Smooth muscle cell (in vitro differentiated cells): ENCODE results near the gene MIR17HG. TPM values are rescaled to one million over a fixed set of nuclear protein-coding genes. Genes with fewer than 3 reads are reported as not detected.

Experiments used
- DNase-seq: peaks from one replicate; lab custom pipeline; 2025; ENCODE audit not compliant: unreplicated experiment; lab: John Stamatoyannopoulos, UW
- H2AFZ ChIP-seq: fragments of 200-600 bp; sonication (generic); 2 replicates; pipeline ENCODE4 v1.6.0; 2016; ENCODE audit warnings: antibody characterized with exemption, low read depth, mild to moderate bottlenecking
- H3F3A ChIP-seq: fragments of 200-600 bp; sonication (generic); 2 replicates; pipeline ENCODE4 v1.6.0; 2017; ENCODE audit warnings: antibody characterized with exemption, low read depth
- H3K27ac ChIP-seq: fragments of 200-600 bp; sonication (generic); 2 replicates; pipeline ENCODE4 v1.5.1; 2016; ENCODE audit warnings: low read depth, mild to moderate bottlenecking
- H3K27me3 ChIP-seq: fragments of 200-600 bp; sonication (generic); 2 replicates; pipeline ENCODE4 v1.6.1; 2016; ENCODE audit warnings: low read depth, mild to moderate bottlenecking
- H3K36me3 ChIP-seq: fragments of 200-600 bp; sonication (generic); 2 replicates; pipeline ENCODE4 v1.5.1; 2016; ENCODE audit warnings: low read depth
- H3K4me1 ChIP-seq: fragments of 200-600 bp; sonication (generic); 2 replicates; pipeline ENCODE4 v1.5.1; 2016; ENCODE audit warnings: low read depth
- H3K4me2 ChIP-seq: fragments of 200-600 bp; sonication (generic); 2 replicates; pipeline ENCODE4 v1.6.0; 2016; ENCODE audit warnings: mild to moderate bottlenecking
- H3K4me3 ChIP-seq: fragments of 200-600 bp; sonication (generic); 2 replicates; pipeline ENCODE4 v1.5.1; 2016; ENCODE audit warnings: mild to moderate bottlenecking
- H3K79me2 ChIP-seq: fragments of 200-600 bp; sonication (generic); 2 replicates; pipeline ENCODE4 v1.6.0; 2016; ENCODE audit warnings: low read depth, mild to moderate bottlenecking
- H3K9ac ChIP-seq: fragments of 200-600 bp; sonication (generic); 2 replicates; pipeline ENCODE4 v1.6.0; 2016; ENCODE audit warnings: low read depth
- H3K9me3 ChIP-seq: fragments of 200-600 bp; sonication (generic); replicated peaks from 2 replicates; pipeline ENCODE4 v1.5.1; 2016; ENCODE audit warnings: low read depth
- H4K20me1 ChIP-seq: fragments of 200-600 bp; sonication (generic); 2 replicates; pipeline ENCODE4 v1.6.0; 2016; ENCODE audit warnings: low read depth
- WGBS: methylation state at CpG from one replicate; pipeline ENCODE4 v1.1.7; 2016; ENCODE audit warnings: low lambda C conversion rate; 5-methylcytosine and 5-hydroxymethylcytosine counted together
- polyA plus RNA-seq: library from polyadenylated mRNA; unstranded; fragments of >200 nt; fragmentation: Nextera tagmentation; extraction: Ambion mirVana; gene quantifications from 2 replicates; pipeline ENCODE4 v1.2.1, GENCODE V29; 2016
- total RNA-seq: library from RNA; depleted of rRNA; stranded (reverse); fragments of >200 nt; gene quantifications from 2 replicates; pipeline ENCODE4 v1.2.3, GENCODE V29; 2014
- TF ChIP-seq, protein P1 (sequence below): fragments of 200-600 bp; sonication (generic); IDR thresholded peaks from 2 replicates; pipeline ENCODE4 v1.5.1; 2017; ENCODE audit warnings: borderline replicate concordance, mild to moderate bottlenecking, antibody characterized with exemption; ENCODE audit not compliant: insufficient read depth, poor library complexity, severe bottlenecking

The MIR17HG gene
- total and polyA plus RNA-seq, 2 experiments from 2014 or later: 0.07 to 0.54 TPM

DNA sequence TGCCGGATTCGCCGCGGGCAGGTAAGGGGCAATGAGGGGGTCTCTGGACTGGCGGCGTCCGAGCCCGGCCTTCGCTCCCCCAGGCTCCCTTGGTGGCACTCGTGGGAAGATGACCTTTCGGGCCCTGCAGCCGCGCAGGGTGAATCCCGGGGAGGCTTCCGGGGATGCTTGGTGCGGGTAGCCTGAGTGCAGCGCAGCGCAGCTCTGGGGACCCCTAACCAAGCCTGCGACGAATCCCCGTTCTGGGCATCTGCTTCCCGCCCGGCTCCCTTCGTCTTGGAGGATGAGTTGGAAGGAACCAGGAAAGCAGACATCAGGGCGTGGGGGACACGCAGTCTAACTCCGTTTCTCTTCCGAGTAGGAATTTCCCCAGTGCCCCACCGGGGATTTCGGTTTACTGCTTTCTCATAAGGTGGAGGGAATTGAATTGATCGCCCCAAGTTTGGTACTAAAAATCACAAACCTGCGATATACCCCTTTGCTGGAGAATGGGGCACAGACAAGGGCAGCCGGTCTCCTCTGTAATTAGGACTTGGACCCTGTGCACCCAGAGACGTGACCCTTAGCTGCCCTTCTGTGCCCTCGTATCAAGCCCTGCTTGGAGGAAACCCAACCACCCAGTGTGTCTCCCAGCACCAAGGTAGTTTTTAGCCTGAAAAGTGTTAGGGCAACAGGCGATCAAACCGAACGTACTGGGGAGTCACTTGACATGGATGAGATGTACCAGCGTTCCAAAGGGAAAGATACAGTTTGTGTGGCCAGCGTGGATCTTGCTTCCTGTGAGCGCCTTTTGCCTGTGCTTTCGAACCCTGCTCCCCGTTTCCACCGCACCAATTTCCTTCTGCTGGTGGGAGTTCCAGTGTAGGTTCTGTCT, 51.9 kb downstream of the MIR17HG start:
- H3K4me3 ChIP-seq: peak overlapping the region; percentile 64
- H3K4me1 ChIP-seq: peaks cover 4% of the 10 kb centered on the region
- TF ChIP-seq, protein P1, sequence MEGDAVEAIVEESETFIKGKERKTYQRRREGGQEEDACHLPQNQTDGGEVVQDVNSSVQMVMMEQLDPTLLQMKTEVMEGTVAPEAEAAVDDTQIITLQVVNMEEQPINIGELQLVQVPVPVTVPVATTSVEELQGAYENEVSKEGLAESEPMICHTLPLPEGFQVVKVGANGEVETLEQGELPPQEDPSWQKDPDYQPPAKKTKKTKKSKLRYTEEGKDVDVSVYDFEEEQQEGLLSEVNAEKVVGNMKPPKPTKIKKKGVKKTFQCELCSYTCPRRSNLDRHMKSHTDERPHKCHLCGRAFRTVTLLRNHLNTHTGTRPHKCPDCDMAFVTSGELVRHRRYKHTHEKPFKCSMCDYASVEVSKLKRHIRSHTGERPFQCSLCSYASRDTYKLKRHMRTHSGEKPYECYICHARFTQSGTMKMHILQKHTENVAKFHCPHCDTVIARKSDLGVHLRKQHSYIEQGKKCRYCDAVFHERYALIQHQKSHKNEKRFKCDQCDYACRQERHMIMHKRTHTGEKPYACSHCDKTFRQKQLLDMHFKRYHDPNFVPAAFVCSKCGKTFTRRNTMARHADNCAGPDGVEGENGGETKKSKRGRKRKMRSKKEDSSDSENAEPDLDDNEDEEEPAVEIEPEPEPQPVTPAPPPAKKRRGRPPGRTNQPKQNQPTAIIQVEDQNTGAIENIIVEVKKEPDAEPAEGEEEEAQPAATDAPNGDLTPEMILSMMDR: no peak
- H3F3A ChIP-seq: no peaks in the 10 kb centered on the region
- no peaks in the 10 kb centered on the region for H3K79me2 ChIP-seq
- no peak overlapping the region for H3K9ac ChIP-seq
- no peaks in the 10 kb centered on the region for H4K20me1 ChIP-seq
- H3K27me3 ChIP-seq: peaks cover 88% of the 10 kb centered on the region
- H3K36me3 ChIP-seq: no peaks in the 10 kb centered on the region
- no peak for DNase-seq
- no peaks in the 10 kb centered on the region for H3K9me3 ChIP-seq
- WGBS: 37% methylated on average over 44 of the region's 44 CpGs
- H2AFZ ChIP-seq: peak overlapping the region; percentile 78
- H3K27ac ChIP-seq: no peak overlapping the region
- H3K4me2 ChIP-seq: peak overlapping the region; percentile 91

DNA sequence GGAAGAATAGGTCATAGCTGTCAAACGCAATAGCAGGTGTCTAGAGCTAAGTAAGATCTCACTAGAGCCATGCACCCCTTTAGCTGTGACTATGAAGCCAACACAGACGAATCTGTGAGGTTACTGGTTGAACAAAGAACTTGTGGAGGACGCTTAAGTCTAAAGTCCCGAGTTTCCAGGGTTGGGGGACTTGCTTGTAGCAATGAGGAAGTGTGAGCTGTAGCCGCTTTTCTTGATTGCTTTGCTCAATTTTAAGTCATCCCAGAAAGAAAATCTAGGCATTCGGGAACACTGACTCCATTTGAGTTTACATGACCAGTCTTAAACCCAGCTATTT, 52.5 kb downstream of the MIR17HG start:
- H3K27me3 ChIP-seq: peaks cover 82% of the 10 kb centered on the region
- no peak overlapping the region for H2AFZ ChIP-seq
- H3K4me3 ChIP-seq: no peak overlapping the region
- H3K4me2 ChIP-seq: no peak overlapping the region
- WGBS: 79% methylated on average over 6 of the region's 6 CpGs
- no peak overlapping the region for H3K27ac ChIP-seq
- H3K36me3 ChIP-seq: no peaks in the 10 kb centered on the region
- H3K4me1 ChIP-seq: peaks cover 4% of the 10 kb centered on the region
- TF ChIP-seq, protein P1: no peak
- no peaks in the 10 kb centered on the region for H4K20me1 ChIP-seq
- no peak for DNase-seq
- H3K79me2 ChIP-seq: no peaks in the 10 kb centered on the region
- no peaks in the 10 kb centered on the region for H3F3A ChIP-seq
- H3K9me3 ChIP-seq: no peaks in the 10 kb centered on the region
- no peak overlapping the region for H3K9ac ChIP-seq

DNA sequence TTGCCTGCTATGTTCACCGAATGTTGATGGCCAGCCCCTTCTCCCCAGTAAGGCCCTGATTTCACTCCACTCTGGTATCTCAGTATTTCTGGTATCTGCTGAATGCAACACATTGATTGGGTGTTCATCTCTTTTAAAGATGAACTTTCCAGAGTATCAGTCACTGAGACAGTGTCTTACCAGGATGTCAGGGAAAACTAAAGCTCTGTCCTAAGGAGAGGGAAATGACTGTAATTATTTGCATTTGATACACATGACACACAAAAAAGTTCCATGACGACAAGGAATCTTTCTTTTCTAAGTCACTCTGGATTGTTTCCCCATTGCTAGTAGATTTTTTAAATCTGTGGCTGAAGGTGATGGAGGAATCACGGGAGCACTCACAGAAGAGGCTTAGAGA, 53.2 kb downstream of the MIR17HG start:
- TF ChIP-seq, protein P1: no peak
- H3K9me3 ChIP-seq: no peaks in the 10 kb centered on the region
- H3K4me2 ChIP-seq: no peak overlapping the region
- no peak overlapping the region for H3K27ac ChIP-seq
- no peak overlapping the region for H3K4me3 ChIP-seq
- WGBS: 87% methylated on average over 3 of the region's 3 CpGs
- H3K79me2 ChIP-seq: no peaks in the 10 kb centered on the region
- no peak overlapping the region for H3K9ac ChIP-seq
- H3F3A ChIP-seq: no peaks in the 10 kb centered on the region
- H3K36me3 ChIP-seq: no peaks in the 10 kb centered on the region
- H3K27me3 ChIP-seq: peaks cover 77% of the 10 kb centered on the region
- H2AFZ ChIP-seq: no peak overlapping the region
- peaks cover 4% of the 10 kb centered on the region for H3K4me1 ChIP-seq
- no peak for DNase-seq
- H4K20me1 ChIP-seq: no peaks in the 10 kb centered on the region

DNA sequence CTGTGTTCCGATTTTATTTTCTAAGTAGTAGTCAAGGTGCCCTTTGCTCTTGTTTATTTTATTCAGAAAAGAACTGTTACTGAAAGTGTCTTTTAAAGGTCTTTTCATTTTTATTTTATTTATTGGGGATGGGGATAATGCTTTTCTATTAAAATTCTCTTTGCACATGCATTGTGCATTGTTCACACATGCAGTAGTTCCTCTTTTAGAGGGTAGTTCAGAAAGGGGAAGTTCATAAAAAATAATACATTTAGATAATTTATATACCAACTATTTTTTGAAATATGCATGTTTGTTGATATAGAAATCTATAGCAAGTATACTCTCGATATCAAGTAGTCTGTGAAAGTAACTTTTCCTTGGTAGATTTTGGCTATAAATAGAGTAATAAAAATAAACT, 54.4 kb downstream of the MIR17HG start:
- Histone ChIP-seq H3K4me2 (no peak overlapping the region), H4K20me1 (no peaks in the 10 kb centered on the region), H3K4me1 (peaks cover 4% of the 10 kb centered on the region), H3K4me3 (no peak overlapping the region), H3K9ac (no peak overlapping the region), H3K9me3 (no peaks in the 10 kb centered on the region), H3K27ac (no peak overlapping the region), H3K36me3 (no peaks in the 10 kb centered on the region), H3K27me3 (peaks cover 64% of the 10 kb centered on the region), H3F3A (no peaks in the 10 kb centered on the region), H3K79me2 (no peaks in the 10 kb centered on the region), H2AFZ (no peak overlapping the region)
- no peak for DNase-seq
- WGBS: 91% methylated on average over 2 of the region's 2 CpGs
- TF ChIP-seq, protein P1: no peak
